IPS-18a (cell line): ENCODE data around the gene ZNF565.

ENCODE experiments used
- H3K27ac ChIP-seq: one replicate; pipeline ENCODE4 v1.5.1; 2013; ENCODE audit warnings: low read length
- H3K27me3 ChIP-seq: one replicate; pipeline ENCODE4 v1.6.1; 2013; ENCODE audit warnings: mild to moderate bottlenecking, low read length; ENCODE audit not compliant: control insufficient read depth, insufficient read depth
- H3K36me3 ChIP-seq: one replicate; pipeline ENCODE4 v1.6.1; 2013; ENCODE audit warnings: low read depth, low read length; ENCODE audit not compliant: control insufficient read depth
- H3K4me1 ChIP-seq: one replicate; pipeline ENCODE4 v1.6.1; 2013; ENCODE audit warnings: low read depth, low read length; ENCODE audit not compliant: control insufficient read depth
- H3K4me3 ChIP-seq: one replicate; pipeline ENCODE4 v1.5.1; 2013; ENCODE audit warnings: low read length
- H3K9ac ChIP-seq: one replicate; pipeline ENCODE4 v1.6.1; 2013; ENCODE audit warnings: mild to moderate bottlenecking, low read length, moderate library complexity
- H3K9me3 ChIP-seq: one replicate; pipeline ENCODE4 v1.6.1; 2013; ENCODE audit warnings: low read depth, low read length; ENCODE audit not compliant: control insufficient read depth

The ZNF565 gene

DNA sequence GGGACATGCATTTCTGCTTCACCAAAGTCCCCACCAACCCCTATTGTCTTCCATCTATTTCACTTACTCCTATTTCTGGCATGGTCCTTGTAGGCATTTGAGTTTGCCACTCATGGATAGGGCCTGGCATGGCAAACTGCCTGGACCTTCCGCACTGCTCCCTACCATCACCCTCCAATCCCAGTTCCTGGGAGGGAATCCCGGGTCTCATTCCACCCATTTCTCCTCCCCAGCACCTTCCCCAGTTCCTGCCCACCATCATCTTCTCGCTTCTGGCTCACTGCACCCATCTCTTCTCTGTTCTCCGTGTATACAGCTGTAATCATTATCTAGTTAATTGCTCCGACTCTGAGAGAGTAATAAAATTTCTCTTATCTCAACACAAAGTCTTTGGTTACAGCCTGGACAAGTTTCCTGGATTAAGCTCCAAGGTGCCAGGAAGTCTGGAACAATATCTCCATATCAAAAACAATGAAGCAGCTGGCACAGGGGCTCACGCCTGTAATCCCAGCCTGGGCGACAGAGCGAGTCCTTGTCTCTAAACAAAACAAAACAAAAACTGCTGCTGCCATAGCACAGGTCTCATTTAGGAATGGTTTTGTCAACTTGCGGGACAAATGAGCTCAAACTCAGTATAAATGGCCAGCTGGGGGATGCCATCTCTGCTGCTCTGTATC lies 45.2 kb downstream of the ZNF565 start:
- Histone ChIP-seq H3K27ac (no peak overlapping the region), H3K27me3 (no peaks in the 10 kb centered on the region), H3K4me3 (no peak overlapping the region), H3K9ac (no peak overlapping the region), H3K36me3 (no peaks in the 10 kb centered on the region), H3K9me3 (no peaks in the 10 kb centered on the region), H3K4me1 (no peaks in the 10 kb centered on the region)

DNA sequence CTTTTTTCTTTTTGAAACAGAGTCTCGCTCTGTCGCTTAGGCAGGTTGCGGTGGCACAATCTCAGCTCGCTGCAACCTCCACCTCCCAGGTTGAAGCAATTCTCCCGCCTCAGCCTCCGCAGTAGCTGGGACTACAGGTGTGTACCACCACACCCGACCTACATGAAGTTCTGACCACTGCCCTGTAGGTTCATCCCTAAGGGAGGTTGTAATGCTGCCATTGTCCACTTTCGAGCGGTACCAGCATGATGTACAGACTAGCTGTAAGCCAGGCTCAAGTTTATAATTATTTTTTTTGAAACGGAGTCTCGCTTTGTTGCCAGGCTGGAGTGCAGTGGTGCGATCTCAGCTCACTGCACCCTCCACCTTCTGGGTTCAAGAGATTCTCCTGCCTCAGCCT lies 50.7 kb downstream of the ZNF565 start:
- Histone ChIP-seq H3K9me3 (no peaks in the 10 kb centered on the region), H3K4me1 (peaks cover 9% of the 10 kb centered on the region), H3K27me3 (no peaks in the 10 kb centered on the region), H3K4me3 (no peak overlapping the region), H3K9ac (no peak overlapping the region), H3K27ac (no peak overlapping the region), H3K36me3 (no peaks in the 10 kb centered on the region)

DNA sequence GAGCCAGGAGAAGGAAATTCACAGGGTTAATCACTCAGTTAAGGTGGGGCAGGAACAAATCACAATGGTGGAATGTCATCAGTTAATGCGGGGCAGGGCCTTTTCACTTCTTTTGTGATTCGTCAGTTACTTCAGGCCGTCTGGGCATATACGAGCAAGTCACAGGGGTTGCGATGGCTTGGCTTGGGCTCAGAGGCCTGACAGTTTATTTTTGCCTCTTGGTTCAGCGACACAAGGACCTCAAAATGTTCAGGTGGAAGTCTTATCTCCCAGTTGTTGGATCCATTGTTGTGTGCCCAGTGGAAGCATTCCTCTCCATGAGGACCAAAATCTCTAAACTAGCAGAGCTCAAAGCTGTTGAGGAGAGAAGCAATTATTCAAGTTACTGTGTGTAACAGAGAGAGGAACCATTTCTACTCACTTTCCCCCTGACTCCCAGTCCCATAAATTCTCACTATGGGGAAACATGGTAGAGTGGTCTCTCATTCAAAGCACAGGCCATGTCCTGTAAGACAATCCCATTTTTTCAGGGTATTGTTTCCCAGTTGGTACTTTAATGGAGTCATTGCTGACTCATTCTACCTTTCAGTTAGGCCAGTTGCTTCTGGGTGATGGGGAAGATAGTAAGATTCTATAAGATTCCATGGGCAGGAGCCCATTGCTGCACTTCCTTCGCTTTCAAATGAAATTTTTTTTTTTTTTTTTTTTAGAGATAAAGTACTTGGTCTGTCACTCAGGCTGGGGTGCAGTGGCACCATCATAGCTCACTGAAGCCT lies 53.5 kb downstream of the ZNF565 start:
- no peak overlapping the region for H3K4me3 ChIP-seq

DNA sequence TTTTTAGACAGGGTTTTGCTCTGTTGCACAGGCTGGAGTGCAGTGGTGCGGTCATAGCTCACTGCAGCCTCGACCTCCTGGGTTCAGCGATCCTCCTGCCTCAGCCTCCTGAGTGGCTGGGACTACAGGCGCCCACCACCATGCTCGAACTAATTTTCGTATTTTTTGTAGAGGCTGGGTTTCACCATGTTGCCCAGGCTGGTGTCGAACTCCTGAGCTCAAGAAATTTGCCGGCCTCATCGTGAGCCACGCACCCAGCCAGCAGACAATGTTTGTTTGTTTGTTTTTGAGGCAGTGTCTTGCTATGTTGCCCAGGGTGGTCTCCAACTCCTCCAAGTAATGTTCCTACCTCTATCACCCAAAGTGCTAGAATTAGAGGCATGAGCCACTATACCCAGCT lies 61.3 kb downstream of the ZNF565 start:
- no peaks in the 10 kb centered on the region for H3K27me3 ChIP-seq
- H3K9me3 ChIP-seq: no peaks in the 10 kb centered on the region
- H3K4me1 ChIP-seq: no peaks in the 10 kb centered on the region
- no peak overlapping the region for H3K4me3 ChIP-seq
- H3K36me3 ChIP-seq: peaks cover 19% of the 10 kb centered on the region
- H3K27ac ChIP-seq: no peak overlapping the region
- no peak overlapping the region for H3K9ac ChIP-seq

More for the DNA sequence above, 53.5 kb downstream of the ZNF565 start:
- H3K36me3 ChIP-seq: no peaks in the 10 kb centered on the region
- no peak overlapping the region for H3K27ac ChIP-seq
- H3K9ac ChIP-seq: no peak overlapping the region
- H3K27me3 ChIP-seq: no peaks in the 10 kb centered on the region
- no peaks in the 10 kb centered on the region for H3K9me3 ChIP-seq
- peaks cover 9% of the 10 kb centered on the region for H3K4me1 ChIP-seq

DNA sequence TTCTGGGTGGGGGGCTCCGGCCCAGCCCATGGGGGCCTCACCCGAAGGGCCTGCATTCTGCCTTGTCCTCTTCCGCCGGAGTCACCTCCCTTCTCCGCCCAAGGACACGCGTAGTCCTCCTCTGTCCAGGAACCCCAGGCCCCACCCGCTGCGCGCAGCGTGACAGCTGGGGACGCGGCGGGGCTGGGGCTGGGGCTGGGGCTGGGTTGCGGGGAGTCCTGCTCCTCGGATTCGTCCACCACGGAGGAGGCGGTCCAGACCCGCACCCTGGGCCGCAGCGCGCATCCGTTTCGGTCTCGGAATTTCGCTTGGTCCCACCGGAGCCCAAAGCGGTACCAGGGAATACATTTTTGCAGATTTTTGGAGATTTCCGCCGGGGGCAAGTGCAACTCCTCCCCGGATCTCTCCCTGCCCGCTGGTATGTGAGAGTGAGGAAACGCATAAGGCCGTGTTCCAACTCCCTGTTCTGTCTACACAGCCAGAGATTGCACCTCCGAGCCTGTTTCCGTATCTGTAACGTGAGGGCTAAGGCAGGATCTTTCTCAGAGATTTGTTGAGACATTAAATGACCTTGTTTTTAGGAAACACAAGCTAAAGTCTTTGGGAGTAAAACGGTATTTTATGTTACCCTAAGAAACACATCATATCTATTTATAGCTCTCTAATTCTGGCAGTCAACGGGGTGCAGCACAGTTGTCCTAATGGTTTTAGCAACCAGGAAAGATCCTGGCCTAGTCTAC lies 61.9 kb downstream of the ZNF565 start, which contains the start of gene COX7A1:
Gene COX7A1 (minus strand): TSS at position 96 of the 740 bp plus-strand sequence. CDS start 40 bp downstream, at position 56.
- Histone ChIP-seq H3K4me3 (no peak within 1 kb of the TSS), H3K27ac (no peak within 1 kb of the TSS), H3K9ac (no peak within 1 kb of the TSS), H3K27me3 (no peaks in the 10 kb centered on the region), H3K36me3 (peaks cover 19% of the 10 kb centered on the region), H3K4me1 (no peaks in the 10 kb centered on the region), H3K9me3 (no peaks in the 10 kb centered on the region)

DNA sequence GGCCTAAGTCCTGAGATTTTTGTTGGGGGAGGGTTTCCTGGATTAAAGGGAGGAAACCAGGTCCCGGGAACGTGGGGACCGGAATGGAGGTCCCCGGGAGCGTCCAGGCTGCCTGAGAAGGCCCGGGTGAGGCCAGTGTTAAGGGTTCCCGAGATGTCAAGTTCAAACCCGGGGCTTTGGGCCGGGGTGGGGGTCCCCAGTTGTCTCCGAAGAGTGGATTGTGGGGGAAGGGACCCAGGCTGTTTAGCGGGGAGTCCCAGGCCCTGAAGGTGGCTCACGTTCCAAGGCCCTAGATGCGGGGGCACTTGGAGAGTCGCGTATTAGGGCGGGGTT lies 62.5 kb downstream of the ZNF565 start:
- H3K36me3 ChIP-seq: peaks cover 22% of the 10 kb centered on the region
- H3K27ac ChIP-seq: no peak overlapping the region
- no peaks in the 10 kb centered on the region for H3K27me3 ChIP-seq
- H3K4me3 ChIP-seq: no peak overlapping the region
- H3K9ac ChIP-seq: no peak overlapping the region
- H3K4me1 ChIP-seq: no peaks in the 10 kb centered on the region
- H3K9me3 ChIP-seq: no peaks in the 10 kb centered on the region

DNA sequence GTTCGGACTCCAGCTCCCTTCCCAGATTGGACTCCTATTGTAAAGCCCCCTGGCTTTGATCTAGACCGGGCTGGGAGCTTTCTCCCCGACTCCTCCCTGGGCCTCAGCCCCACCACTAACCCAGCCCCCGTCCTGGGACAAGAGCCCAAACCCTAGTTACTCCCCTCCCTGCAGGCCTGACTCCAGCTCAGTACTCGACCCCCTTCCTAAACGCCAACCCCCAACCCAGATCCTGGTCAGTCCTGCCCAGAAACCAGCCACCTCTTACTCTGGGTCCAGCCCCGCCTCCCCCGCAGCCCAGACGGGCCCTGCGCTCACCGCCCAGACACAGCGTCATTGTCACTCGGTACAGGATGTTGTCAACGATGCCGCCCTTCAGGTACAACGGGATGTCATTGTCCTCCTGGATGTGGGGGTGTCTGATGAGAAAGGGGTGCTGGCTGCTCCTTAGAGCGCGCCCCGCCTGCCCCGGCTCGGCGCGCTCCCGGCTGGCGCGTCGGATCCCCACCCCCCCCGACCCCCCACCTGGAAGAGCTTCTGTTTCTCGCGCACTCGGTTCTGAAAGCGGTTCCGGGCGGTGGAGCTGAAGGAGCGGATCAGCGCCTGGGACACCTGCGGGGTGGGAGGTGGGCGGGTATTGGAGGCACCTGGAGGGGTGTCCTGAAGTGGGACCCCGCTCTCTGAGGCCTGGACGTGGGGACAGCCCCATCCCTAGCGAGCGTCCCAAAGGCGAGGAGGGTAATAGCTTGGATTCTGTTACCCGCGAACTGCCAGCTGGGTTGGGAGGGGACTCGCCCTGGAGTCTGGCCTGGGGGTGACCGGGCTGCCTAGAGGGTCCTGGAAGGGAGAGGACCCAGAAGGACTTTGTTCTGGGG lies 63.1 kb downstream of the ZNF565 start:
- Histone ChIP-seq H3K36me3 (peaks cover 28% of the 10 kb centered on the region), H3K27ac (no peak overlapping the region), H3K27me3 (no peaks in the 10 kb centered on the region), H3K9me3 (no peaks in the 10 kb centered on the region), H3K4me1 (no peaks in the 10 kb centered on the region), H3K9ac (no peak overlapping the region), H3K4me3 (no peak overlapping the region)

DNA sequence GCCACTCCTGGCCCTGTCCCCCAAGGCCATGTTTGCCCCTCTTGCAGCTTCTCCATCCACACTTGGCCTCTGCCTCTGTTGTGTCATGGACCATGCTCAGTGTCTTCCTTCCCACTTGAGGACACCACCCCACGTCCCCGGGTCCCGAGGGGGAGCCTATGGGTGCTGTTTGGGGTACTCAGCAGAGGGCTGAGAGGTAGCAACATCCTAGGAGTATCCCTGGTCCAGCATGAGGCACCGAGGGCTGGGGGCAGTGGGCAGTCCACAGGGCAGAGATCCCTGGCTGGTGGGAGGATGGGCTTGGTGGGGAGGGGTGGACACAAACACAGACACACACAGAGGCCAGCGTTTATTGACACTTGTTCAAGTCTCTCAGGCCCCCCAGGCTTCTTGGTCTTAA lies 63.9 kb downstream of the ZNF565 start:
- Histone ChIP-seq H3K36me3 (peaks cover 36% of the 10 kb centered on the region), H3K9me3 (no peaks in the 10 kb centered on the region), H3K27ac (no peak overlapping the region), H3K9ac (no peak overlapping the region), H3K27me3 (no peaks in the 10 kb centered on the region), H3K4me1 (no peaks in the 10 kb centered on the region), H3K4me3 (no peak overlapping the region)

DNA sequence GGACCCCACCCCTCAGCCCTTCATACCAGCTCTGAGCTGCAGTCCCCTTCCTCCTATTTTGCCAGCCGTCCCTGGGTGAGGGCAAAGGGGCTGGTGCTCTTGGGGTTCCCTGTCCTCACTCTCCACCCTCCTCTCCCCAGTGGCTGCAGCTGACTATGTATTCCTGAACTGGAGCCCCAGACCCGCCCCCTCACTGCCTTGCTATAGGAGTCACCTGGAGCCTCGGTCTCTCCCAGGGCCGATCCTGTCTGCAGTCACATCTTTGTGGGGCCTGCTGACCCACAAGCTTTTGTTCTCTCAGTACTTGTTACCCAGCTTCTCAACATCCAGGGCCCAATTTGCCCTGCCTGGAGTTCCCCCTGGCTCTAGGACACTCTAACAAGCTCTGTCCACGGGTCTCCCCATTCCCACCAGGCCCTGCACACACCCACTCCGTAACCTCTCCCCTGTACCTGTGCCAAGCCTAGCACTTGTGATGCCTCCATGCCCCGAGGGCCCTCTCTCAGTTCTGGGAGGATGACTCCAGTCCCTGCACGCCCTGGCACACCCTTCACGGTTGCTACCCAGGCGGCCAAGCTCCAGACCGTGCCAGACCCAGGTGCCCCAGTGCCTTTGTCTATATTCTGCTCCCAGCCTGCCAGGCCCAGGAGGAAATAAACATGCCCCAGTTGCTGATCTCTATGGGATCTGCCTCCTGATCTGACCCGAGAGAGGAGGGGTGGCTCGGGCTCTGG lies 64.6 kb downstream of the ZNF565 start:
- Histone ChIP-seq H3K9ac (no peak overlapping the region), H3K36me3 (peaks cover 42% of the 10 kb centered on the region), H3K27ac (no peak overlapping the region), H3K4me3 (no peak overlapping the region), H3K27me3 (no peaks in the 10 kb centered on the region), H3K4me1 (no peaks in the 10 kb centered on the region), H3K9me3 (no peaks in the 10 kb centered on the region)

DNA sequence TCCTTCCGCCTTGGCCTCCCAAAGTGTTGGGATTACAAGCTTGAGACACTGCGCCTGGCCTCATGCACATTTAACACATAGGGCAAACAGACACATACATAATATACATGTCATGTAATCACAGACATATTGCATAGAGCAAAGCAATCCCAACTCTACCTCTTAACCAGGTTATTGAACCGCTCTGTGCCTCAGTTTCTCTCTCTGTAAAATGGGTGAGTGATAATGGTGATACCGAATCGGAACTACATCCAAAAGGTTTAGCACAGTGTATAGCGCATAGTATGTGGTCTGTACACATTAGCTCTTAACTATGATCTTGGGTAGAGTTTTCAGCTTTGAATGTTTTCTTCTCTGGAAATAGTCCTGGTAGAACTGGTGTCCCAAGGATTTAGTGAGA lies 69.8 kb downstream of the ZNF565 start:
- Histone ChIP-seq H3K36me3 (peaks cover 47% of the 10 kb centered on the region), H3K4me1 (peaks cover 3% of the 10 kb centered on the region)

More for the DNA sequence above, 69.8 kb downstream of the ZNF565 start:
- no peak overlapping the region for H3K9ac ChIP-seq
- no peak overlapping the region for H3K27ac ChIP-seq
- H3K27me3 ChIP-seq: no peaks in the 10 kb centered on the region
- H3K9me3 ChIP-seq: no peaks in the 10 kb centered on the region
- no peak overlapping the region for H3K4me3 ChIP-seq
